Ovary (tissue), 3 donors: ENCODE measurements around the gene CHAD.

ENCODE experiments used
- CTCF ChIP-seq, 3 donors: fragments of 450-650 bp in 2 of 3; fragments of 200-600 bp in 1 of 3; IDR thresholded peaks; one replicate each; pipeline versions ENCODE4 v1.5.1 to v1.8.0; 2016 to 2022; ENCODE audit warnings: antibody characterized with exemption in 3 of 3, mild to moderate bottlenecking in 1 of 3
- EP300 ChIP-seq: sonication (generic); formaldehyde crosslinking; IDR thresholded peaks from one replicate; pipeline ENCODE4 v1.6.1; 2017; ENCODE audit warnings: antibody characterized with exemption
- POLR2A ChIP-seq: fragments of 450-650 bp; IDR thresholded peaks from one replicate; pipeline ENCODE4 v1.6.1; 2017; ENCODE audit warnings: antibody characterized with exemption, mild to moderate bottlenecking, moderate library complexity
- donor health status: DM: no; HTN: no; CAD: no.

- TF ChIP-seq POLR2A (no peak), CTCF (IDR thresholded peaks at IDR 0.05) (no peak), EP300 (no peak)
Measured at GRCh38 chr17:50422738-50423137, 45.9 kb downstream of the CHAD start.
